GM08714 (cell line): ENCODE results near the gene EGLN3.
"Not testable (repeated sequence)": the region's sequence is repeated elsewhere in the genome, so short reads cannot be mapped to it uniquely, and the experiment has no call there.

Experiments used
- H3K4me3 ChIP-seq: fragments of 200-500 bp; sonication (Bioruptor generic); 2 replicates; pipeline ENCODE4 v1.5.1; 2014; ENCODE audit warnings: mild to moderate bottlenecking, low read length, inconsistent platforms
- ZNF274 ChIP-seq: IDR thresholded peaks from 2 replicates; pipeline ENCODE4 v1.6.1; 2012; ENCODE audit warnings: mild to moderate bottlenecking, low read depth, low read length

EGLN3 gene

GRCh38 chr14:33972583-33973081 is 21.8 kb upstream of the EGLN3 start:
- peak overlapping the region; percentile 0; the same call in 1 of the 2 replicates for H3K4me3 ChIP-seq
- no peak for TF ChIP-seq ZNF274

- not testable (repeated sequence) for H3K4me3 ChIP-seq
Observed at GRCh38 chr14:33969846-33970245, 19.0 kb upstream of the EGLN3 start.

- TF ChIP-seq ZNF274: no peak
- H3K4me3 ChIP-seq: no peak overlapping the region
Observed at GRCh38 chr14:33968722-33969121, 17.8 kb upstream of the EGLN3 start.

GRCh38 chr14:33967138-33967537 is 16.3 kb upstream of the EGLN3 start:
- TF ChIP-seq ZNF274: no peak
- H3K4me3 ChIP-seq: no peak overlapping the region

GRCh38 chr14:33966276-33966675 is 15.4 kb upstream of the EGLN3 start:
- no peak for TF ChIP-seq ZNF274

GRCh38 chr14:33964599-33965317 is 13.9 kb upstream of the EGLN3 start:
- no peak overlapping the region for H3K4me3 ChIP-seq
- TF ChIP-seq ZNF274: no peak

More at GRCh38 chr14:33966276-33966675, 15.4 kb upstream of the EGLN3 start:
- H3K4me3 ChIP-seq: no peak overlapping the region

GRCh38 chr14:33963892-33964291 is 13.0 kb upstream of the EGLN3 start:
- no peak overlapping the region for H3K4me3 ChIP-seq
- TF ChIP-seq ZNF274: no peak

- H3K4me3 ChIP-seq: not testable (repeated sequence)
Observed at GRCh38 chr14:33962466-33962865, 11.6 kb upstream of the EGLN3 start.

GRCh38 chr14:33962016-33962415 is 11.1 kb upstream of the EGLN3 start:
- H3K4me3 ChIP-seq: no peak overlapping the region
- no peak for TF ChIP-seq ZNF274

- H3K4me3 ChIP-seq: no peak overlapping the region
- TF ChIP-seq ZNF274: no peak
Observed at GRCh38 chr14:33959692-33960151, 8.8 kb upstream of the EGLN3 start.

- no peak for TF ChIP-seq ZNF274
Observed at GRCh38 chr14:33958605-33959226, 7.8 kb upstream of the EGLN3 start.

GRCh38 chr14:33957993-33958392 is 7.1 kb upstream of the EGLN3 start:
- TF ChIP-seq ZNF274: no peak
- H3K4me3 ChIP-seq: no peak overlapping the region

More at GRCh38 chr14:33958605-33959226, 7.8 kb upstream of the EGLN3 start:
- H3K4me3 ChIP-seq: no peak overlapping the region

GRCh38 chr14:33957299-33957698 is 6.4 kb upstream of the EGLN3 start:
- TF ChIP-seq ZNF274: no peak
- H3K4me3 ChIP-seq: no peak overlapping the region

- H3K4me3 ChIP-seq: no peak overlapping the region
- TF ChIP-seq ZNF274: no peak
Observed at GRCh38 chr14:33956640-33957039, 5.8 kb upstream of the EGLN3 start.

GRCh38 chr14:33954016-33954598 is 3.2 kb upstream of the EGLN3 start:
- no peak for TF ChIP-seq ZNF274
- H3K4me3 ChIP-seq: no peak overlapping the region
